GM10266 (cell line): Measurements from ENCODE around the gene TRMT2A.

Experiments used
- DNase-seq: peaks from one replicate; pipeline ENCODE4 v3.0.0; 2012; ENCODE audit errors: extremely low spot score
- CTCF ChIP-seq: IDR thresholded peaks from 2 replicates; pipeline ENCODE4 v1.5.1; 2012; ENCODE audit warnings: mild to moderate bottlenecking, low read depth; ENCODE audit not compliant: control insufficient read depth, insufficient read depth; ENCODE audit errors: missing control alignments

Gene TRMT2A

DNA sequence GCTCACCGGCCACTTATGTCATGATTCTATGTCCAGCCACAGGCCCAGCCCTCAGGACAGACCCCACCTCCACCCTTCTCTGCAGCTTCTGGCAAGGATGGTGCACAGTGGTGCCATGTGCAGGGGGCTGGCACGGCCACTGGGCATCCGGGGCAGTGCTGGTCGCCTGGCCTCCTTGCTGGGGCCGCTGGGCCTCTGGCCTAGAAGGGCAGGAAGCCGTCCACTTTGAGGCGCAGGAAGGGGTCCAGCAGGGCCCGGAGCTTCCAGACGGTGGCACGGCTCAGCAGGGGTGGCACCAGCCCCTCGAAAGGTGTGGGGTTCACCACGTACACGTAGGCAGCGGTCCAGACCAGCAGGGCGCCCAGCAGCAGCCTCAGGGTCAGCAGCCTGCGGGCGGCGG, 31.4 kb upstream of the TRMT2A start:
- no peak for DNase-seq
- no peak for TF ChIP-seq CTCF

- TF ChIP-seq CTCF, result no peak
- DNase-seq, result no peak
Observed at GRCh38 chr22:20147237-20147988, 30.4 kb upstream of the TRMT2A start.

- peak; percentile 78 for DNase-seq
- peak; percentile 33 for TF ChIP-seq CTCF
Observed at GRCh38 chr22:20146777-20147176, 29.8 kb upstream of the TRMT2A start.

DNA sequence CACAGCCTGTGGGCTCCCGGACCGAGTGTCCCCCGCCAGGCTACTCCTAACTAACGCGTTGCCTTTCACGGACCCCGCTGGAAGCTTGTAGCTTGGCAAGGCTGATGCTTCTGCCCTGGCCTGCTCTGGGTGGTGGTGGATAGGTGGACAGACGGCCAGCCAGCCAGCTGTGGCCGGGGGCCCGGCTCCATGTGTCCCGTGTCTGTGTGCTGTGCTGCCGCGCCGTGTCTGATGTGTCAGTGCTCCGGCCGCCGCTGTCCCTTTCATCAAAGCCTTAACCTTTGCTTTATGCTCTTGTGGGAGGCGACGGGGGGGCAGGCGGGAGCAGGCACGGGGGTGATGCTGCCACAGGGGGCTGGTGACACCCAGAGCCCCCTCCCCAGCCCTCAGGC, 28.8 kb upstream of the TRMT2A start:
- no peak for DNase-seq
- no peak for TF ChIP-seq CTCF

- no peak for TF ChIP-seq CTCF
- DNase-seq, result no peak
Observed at GRCh38 chr22:20145206-20145831, 28.3 kb upstream of the TRMT2A start.

GRCh38 chr22:20143883-20144665, 27.0 kb upstream of the TRMT2A start:
- no peak for TF ChIP-seq CTCF
- DNase-seq, result no peak
